ENCODE data around the gene SIRT7. TPM values are rescaled to one million over a fixed set of nuclear protein-coding genes. Genes with fewer than 3 reads are reported as not detected.

SIRT7 gene
- total RNA-seq, 2 experiments from 2014 or later, result 55.1 to 61.0 TPM

DNA sequence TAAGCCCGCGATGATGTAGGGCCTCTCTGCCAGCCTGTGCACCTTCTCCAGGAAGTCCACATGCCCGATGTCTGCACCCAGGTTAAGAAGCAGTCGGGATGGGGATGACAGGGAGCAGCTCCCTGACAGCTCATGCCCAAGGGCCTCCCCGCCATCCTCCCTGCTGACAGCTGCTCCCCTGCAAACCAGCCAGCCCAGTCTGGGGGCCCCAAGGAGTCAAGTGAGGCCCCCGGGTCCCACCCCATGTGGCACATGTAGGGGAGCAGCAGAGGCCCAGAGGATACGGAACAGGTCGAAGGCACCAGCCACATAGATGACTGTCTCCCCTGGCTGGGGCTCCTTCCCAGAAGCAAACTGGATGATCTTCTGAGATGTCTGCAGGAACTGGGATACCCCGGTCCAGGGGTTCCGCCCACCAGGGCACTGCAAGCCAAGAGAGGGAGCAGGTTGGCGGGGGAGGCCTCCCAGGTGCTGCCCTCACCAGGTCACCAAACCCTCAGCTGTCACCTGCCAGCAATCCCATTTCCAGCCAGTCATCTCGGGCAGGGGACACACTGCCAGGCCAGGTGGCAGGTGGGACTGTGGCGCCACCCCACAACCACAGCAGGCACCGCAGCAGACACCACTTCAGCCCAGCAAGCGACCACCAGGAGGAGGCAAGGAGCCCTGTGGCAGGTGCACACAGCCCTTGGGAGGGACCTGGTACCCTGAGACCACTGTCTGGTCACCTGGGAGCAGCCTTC is 11.3 kb downstream of the SIRT7 start:
- no peaks in the 10 kb centered on the region for H3K9me3 Mint-ChIP-seq (ENCODE audit: low read depth)
- DNase-seq, result no peak
- CTCF ChIA-PET, result interaction anchor here (1.0 kb wide), 1 partner anchor 13 kb away, joined by 3 read pairs; no protein-coding TSS in a partner anchor
- H3K27ac Mint-ChIP-seq, result no peak overlapping the region
- H3K36me3 Mint-ChIP-seq, result peaks cover 1% of the 10 kb centered on the region
- H3K4me3 Mint-ChIP-seq, result no peak overlapping the region
- ATAC-seq, result no peak
- peaks cover 7% of the 10 kb centered on the region for H3K4me1 Mint-ChIP-seq
- peaks cover under 1% of the 10 kb centered on the region for H3K27me3 Mint-ChIP-seq

DNA sequence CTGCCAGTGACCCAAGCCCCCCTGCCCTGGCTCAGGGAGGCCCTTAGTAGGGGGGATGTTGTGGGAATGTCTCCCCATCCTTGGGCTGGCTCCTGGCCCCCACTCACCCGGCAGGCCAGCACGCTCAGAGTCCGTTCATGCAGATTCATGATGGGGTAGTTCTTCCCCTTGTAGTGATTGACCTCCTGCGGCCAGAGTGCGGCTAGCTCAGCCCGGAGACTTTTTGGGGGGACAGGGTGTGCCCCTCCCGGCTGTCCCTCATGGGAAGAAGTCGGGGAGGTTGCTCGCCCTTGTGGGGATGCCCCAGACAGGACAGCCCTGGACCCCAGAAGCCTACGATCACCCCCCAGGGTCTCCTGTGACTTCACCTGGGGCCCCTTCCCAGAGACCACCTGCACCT is 12.0 kb downstream of the SIRT7 start:
- H3K27ac Mint-ChIP-seq, result no peak overlapping the region
- CTCF ChIA-PET, result interaction anchor here (1.0 kb wide), 1 partner anchor 12 kb away, joined by 3 read pairs; no protein-coding TSS in a partner anchor

GRCh38 chr17:81905424-81905875 is 12.5 kb downstream of the SIRT7 start:
- Mint-ChIP-seq H3K9me3 (ENCODE audit: low read depth) (no peaks in the 10 kb centered on the region), H3K27ac (no peak overlapping the region), H3K4me1 (peaks cover 10% of the 10 kb centered on the region), H3K4me3 (no peak overlapping the region), H3K27me3 (peaks cover 10% of the 10 kb centered on the region), H3K36me3 (peaks cover 5% of the 10 kb centered on the region)
- CTCF ChIA-PET, result interaction anchor here (1.0 kb wide), 1 partner anchor 12 kb away, joined by 3 read pairs; no protein-coding TSS in a partner anchor
- DNase-seq, result no peak
- ATAC-seq, result no peak

More for the DNA sequence above, 12.0 kb downstream of the SIRT7 start:
- Mint-ChIP-seq H3K36me3 (peaks cover 4% of the 10 kb centered on the region), H3K4me3 (no peak overlapping the region), H3K27me3 (peaks cover 7% of the 10 kb centered on the region), H3K4me1 (peaks cover 10% of the 10 kb centered on the region), H3K9me3 (ENCODE audit: low read depth) (no peaks in the 10 kb centered on the region)
- DNase-seq (no peak), ATAC-seq (no peak)

DNA sequence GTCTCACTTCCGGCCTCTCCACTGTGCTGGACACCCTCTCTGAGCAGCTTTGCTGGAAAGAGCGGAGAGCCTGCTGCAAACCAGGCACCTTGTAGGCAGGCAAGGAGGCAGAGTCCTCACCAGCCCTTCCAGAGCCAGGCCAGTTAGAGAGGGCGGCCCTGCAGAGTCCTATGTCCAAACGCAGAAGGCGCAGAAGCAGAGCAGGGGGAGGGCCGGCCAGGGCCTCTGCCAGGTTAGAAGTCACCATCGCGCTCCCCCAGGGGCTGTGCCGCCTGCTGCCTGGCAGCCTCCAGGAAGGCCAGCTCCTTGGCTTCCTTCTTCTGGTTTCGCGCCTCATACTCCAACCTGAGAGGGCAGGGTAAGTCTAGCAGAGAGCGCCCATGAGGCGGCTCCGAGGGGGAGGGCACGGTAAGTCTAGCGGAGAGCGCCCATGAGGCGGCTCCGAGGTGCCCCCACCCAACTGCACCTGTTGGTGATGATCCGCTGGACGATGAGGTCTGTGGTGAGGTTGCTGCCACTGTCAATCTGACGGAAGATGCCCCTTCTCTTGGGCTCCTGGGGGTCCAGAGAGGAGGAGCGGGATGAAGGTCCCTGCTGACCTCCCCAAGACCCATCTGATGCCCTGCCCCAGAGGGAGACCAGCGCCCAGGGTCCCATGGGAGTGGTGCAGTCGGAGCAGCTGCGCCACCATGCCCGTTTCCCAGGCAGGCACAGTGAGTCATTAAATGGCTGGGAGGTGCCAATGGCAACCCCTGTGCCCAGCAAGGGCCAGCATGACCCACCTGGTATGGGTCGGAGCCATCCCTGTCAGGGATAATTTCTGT is 13.2 kb downstream of the SIRT7 start:
- DNase-seq (no peak), ATAC-seq (no peak)
- H3K4me3 Mint-ChIP-seq, result no peak overlapping the region
- peaks cover 9% of the 10 kb centered on the region for H3K36me3 Mint-ChIP-seq
- no peaks in the 10 kb centered on the region for H3K9me3 Mint-ChIP-seq (ENCODE audit: low read depth)
- CTCF ChIA-PET, result no interaction called here
- H3K27me3 Mint-ChIP-seq, result peaks cover 10% of the 10 kb centered on the region
- H3K27ac Mint-ChIP-seq, result no peak overlapping the region
- H3K4me1 Mint-ChIP-seq, result peaks cover 4% of the 10 kb centered on the region

- no peak overlapping the region for H3K27ac Mint-ChIP-seq
- peaks cover 10% of the 10 kb centered on the region for H3K36me3 Mint-ChIP-seq
- no peaks in the 10 kb centered on the region for H3K9me3 Mint-ChIP-seq (ENCODE audit: low read depth)
- CTCF ChIA-PET, result no interaction called here
- peaks cover 10% of the 10 kb centered on the region for H3K27me3 Mint-ChIP-seq
- H3K4me1 Mint-ChIP-seq, result peaks cover 4% of the 10 kb centered on the region
- H3K4me3 Mint-ChIP-seq, result no peak overlapping the region
- ATAC-seq, result no peak
- no peak for DNase-seq
These were observed 13.9 kb downstream of the SIRT7 start for GRCh38 chr17:81903896-81904599.

DNA sequence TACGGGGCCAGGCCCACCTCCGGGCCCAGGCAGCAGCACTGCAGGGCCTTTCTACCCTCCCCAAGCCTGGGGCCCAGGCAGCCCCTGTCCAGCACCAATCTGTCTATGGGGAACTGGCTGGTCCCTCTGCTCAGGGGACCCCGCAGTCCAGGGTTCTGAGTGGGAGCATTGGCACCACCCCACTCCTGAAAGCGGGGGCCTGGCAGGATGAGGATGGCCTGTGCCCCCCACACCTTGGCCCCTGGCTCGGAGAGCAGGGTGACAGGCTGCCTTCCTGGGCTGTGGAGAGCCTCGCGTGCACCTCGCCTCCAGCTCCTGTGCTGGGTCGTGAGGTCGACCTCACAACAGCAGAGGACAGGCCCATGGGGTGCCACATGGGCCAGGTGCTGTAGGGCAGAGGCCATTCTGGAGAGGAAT is 14.6 kb downstream of the SIRT7 start:
- H3K9me3 Mint-ChIP-seq (ENCODE audit: low read depth), result no peaks in the 10 kb centered on the region
- DNase-seq, result no peak
- H3K4me3 Mint-ChIP-seq, result no peak overlapping the region
- ATAC-seq, result no peak
- peaks cover 10% of the 10 kb centered on the region for H3K36me3 Mint-ChIP-seq
- H3K27ac Mint-ChIP-seq, result no peak overlapping the region
- peaks cover 4% of the 10 kb centered on the region for H3K4me1 Mint-ChIP-seq
- CTCF ChIA-PET, result interaction anchor here (1.4 kb wide), 1 partner anchor 11 kb away, joined by 5 read pairs; the partner anchor contains the start of gene ANAPC11
- H3K27me3 Mint-ChIP-seq, result peaks cover 10% of the 10 kb centered on the region

- peaks cover 10% of the 10 kb centered on the region for H3K27me3 Mint-ChIP-seq
- ATAC-seq (peak; percentile 43), DNase-seq (no peak)
- H3K27ac Mint-ChIP-seq, result no peak overlapping the region
- CTCF ChIA-PET, result interaction anchor here (1.4 kb wide), 1 partner anchor 11 kb away, joined by 5 read pairs; the partner anchor contains the start of gene ANAPC11
- H3K4me1 Mint-ChIP-seq, result peaks cover 4% of the 10 kb centered on the region
- H3K4me3 Mint-ChIP-seq, result no peak overlapping the region
- H3K9me3 Mint-ChIP-seq (ENCODE audit: low read depth), result no peaks in the 10 kb centered on the region
- peaks cover 10% of the 10 kb centered on the region for H3K36me3 Mint-ChIP-seq
These were observed 15.1 kb downstream of the SIRT7 start for GRCh38 chr17:81902653-81903414.

GRCh38 chr17:81902023-81902652 is 15.8 kb downstream of the SIRT7 start, which contains the start of gene NPB:
NPB (plus strand) TSS chr17:81902238; CDS start chr17:81902278, 40 bp downstream.
- H3K27me3 Mint-ChIP-seq, result peaks cover 10% of the 10 kb centered on the region
- H3K4me3 Mint-ChIP-seq, result no peak within 1 kb of the TSS
- no peak for DNase-seq
- H3K27ac Mint-ChIP-seq, result no peak within 1 kb of the TSS
- CTCF ChIA-PET, result interaction anchor here (1.4 kb wide), 1 partner anchor 10 kb away, joined by 5 read pairs; the partner anchor contains the start of gene ANAPC11
- peaks cover 10% of the 10 kb centered on the region for H3K36me3 Mint-ChIP-seq
- H3K9me3 Mint-ChIP-seq (ENCODE audit: low read depth), result no peaks in the 10 kb centered on the region
- H3K4me1 Mint-ChIP-seq, result peaks cover 4% of the 10 kb centered on the region
- ATAC-seq, result peak; percentile 59

DNA sequence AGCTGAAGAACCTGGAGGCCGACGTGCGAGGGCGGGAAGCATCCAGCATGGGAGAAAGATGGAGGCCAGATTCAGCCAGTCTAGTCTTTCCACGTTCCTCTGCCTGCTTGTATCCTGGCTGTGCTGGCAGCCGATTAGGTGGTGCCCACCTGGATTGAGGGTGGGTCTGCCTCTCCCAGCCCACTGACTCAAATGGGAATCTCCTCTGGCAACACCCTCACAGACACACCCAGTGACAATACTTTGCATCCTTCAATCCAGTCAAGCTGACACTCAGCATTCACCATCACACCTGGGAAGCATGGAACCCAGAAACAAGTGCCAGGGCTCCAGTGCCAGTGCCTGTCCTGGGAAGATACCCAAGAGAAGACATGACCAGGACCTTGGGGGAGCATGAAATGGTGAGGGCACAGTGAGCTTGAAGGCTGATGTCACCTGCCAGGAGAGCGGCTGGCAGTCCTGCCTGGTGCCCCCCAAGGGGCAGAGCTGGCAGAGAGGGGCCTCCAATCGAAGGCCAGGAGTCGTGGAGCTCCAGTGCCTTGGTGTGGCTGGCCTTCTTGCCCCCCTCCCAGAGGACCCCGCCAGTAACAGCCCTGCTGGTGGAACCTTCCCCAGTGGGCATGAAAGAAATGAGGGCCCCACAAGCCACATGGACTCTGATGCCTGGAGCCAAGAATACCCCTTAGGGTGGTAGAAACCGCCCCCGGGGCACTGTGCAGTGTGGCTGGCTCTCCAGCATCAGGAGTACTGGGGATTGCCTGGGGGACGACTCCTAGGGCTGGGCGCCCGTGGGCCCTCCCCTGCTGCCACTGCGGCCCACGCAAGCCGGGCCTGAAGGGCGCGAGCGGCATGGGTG is 16.6 kb downstream of the SIRT7 start:
- DNase-seq (no peak), ATAC-seq (peak; percentile 11)
- no peak overlapping the region for H3K4me3 Mint-ChIP-seq
- H3K36me3 Mint-ChIP-seq, result peaks cover 10% of the 10 kb centered on the region
- CTCF ChIA-PET, result no interaction called here
- H3K27ac Mint-ChIP-seq, result no peak overlapping the region
- peaks cover 4% of the 10 kb centered on the region for H3K4me1 Mint-ChIP-seq
- H3K9me3 Mint-ChIP-seq (ENCODE audit: low read depth), result no peaks in the 10 kb centered on the region
- peaks cover 10% of the 10 kb centered on the region for H3K27me3 Mint-ChIP-seq

DNA sequence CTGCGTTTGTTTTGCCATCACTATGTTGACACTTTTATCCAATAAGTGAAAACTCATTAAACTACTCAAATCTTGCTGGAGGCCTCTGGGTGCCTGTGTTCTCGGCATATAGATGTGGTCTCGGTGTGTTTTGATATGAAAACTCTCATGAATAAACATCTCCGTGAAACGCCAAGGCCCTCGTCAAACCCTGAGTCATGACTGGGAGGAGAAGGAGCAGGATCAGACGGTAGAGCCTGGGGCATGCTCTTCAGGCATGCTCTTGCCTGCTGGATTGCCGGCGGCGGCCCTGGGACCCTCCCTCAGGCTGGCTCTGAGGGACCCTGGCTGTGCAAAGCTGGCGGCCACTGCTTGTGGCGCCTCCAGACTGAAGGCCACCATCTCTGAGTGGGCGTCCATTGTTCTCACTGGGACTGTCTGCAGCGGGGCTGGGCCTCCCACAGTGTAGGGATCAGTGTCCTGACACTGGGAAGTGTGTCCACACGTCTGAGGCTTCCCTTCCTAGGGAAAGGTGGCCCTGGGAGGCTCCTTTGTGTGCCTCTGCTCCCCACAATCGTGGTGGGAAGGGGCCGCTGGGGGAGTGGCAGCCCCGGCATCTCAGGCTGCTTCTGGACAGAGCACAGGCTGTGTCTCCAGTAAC is 17.7 kb downstream of the SIRT7 start:
- DNase-seq (no peak), ATAC-seq (no peak)
- peaks cover 10% of the 10 kb centered on the region for H3K27me3 Mint-ChIP-seq
- H3K36me3 Mint-ChIP-seq, result peaks cover 13% of the 10 kb centered on the region
- no peak overlapping the region for H3K27ac Mint-ChIP-seq
- CTCF ChIA-PET, result no interaction called here
- no peak overlapping the region for H3K4me3 Mint-ChIP-seq
- no peaks in the 10 kb centered on the region for H3K9me3 Mint-ChIP-seq (ENCODE audit: low read depth)
- peaks cover 4% of the 10 kb centered on the region for H3K4me1 Mint-ChIP-seq

DNA sequence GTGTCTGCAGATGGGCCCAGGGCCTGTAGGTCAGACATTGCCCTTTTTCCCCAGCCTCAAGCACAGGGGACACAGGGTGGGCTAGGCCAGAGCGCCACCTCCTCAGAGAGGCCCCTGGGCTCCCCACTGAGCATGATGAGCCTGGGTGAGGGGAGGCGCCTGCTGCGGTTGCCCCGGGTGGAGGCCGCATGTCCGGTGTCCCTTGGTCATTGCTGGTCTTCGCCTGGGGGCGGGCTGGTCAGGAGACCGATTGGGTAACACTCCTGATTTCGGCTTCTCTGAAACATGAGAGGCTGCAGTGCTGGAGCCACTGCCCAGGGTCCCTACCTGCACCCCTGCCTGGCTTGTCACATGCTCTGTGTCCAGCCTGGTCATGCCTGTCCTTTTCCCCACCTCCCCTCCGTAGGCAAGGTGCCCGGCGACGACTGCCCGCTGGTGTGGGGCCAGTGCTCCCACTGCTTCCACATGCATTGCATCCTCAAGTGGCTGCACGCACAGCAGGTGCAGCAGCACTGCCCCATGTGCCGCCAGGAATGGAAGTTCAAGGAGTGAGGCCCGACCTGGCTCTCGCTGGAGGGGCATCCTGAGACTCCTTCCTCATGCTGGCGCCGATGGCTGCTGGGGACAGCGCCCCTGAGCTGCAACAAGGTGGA is 18.3 kb downstream of the SIRT7 start:
- H3K4me1 Mint-ChIP-seq, result peaks cover 4% of the 10 kb centered on the region
- peaks cover 14% of the 10 kb centered on the region for H3K36me3 Mint-ChIP-seq
- no peak overlapping the region for H3K27ac Mint-ChIP-seq
- no peaks in the 10 kb centered on the region for H3K9me3 Mint-ChIP-seq (ENCODE audit: low read depth)
- H3K27me3 Mint-ChIP-seq, result peaks cover 10% of the 10 kb centered on the region
- CTCF ChIA-PET, result no interaction called here
- no peak for DNase-seq
- no peak overlapping the region for H3K4me3 Mint-ChIP-seq
- ATAC-seq, result no peak
